Measurements from ENCODE around the gene NMUR1. TPM values are rescaled to one million over a fixed set of nuclear protein-coding genes. Genes with fewer than 3 reads are reported as not detected.

NMUR1 gene
- total and polyA plus RNA-seq, 2 donors (not counting 3 experiments of a cell fraction or from before 2014, with no cell fraction given), result not detected

DNA sequence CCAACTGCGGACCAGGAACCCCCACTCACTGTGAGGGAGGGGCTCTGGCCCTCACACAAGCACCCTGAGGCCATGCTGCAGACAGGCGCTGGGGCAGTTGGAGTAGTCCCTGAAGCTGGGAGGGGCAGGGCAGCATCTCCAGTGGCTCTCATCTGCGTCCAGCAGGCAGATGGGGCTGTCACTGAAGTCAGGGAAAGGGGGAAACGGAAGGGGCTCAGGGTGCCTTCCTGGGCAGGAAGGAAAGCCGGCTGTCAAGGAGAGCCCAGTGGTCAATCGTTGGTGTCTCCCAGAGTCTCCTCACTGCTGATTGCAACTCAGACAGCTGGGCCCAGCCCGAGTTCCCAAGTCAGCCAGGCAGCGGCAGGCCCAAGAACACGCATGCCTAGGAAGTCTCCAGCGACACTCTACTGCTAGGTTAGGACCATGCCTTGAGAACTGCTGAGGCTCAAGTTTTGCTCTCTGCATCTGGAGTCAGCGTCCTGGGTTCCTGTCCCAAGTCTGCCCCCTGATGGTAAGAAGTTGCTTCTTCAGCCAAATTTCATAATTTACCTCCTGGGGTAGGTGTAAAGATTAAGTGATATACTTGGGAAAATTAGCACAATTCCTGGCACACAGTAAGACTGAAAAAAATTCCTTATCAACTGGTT lies 27.4 kb upstream of the NMUR1 start:
- no peak overlapping the region for H3K9ac ChIP-seq (replicated peaks; ENCODE audit: extremely low read depth, insufficient read depth, low read length)
- FAIRE-seq, result peak; percentile 93
- H3K36me3 ChIP-seq (ENCODE audit: control insufficient read depth in 2 of 2, extremely low read depth in 1 of 2, insufficient read depth in 2 of 2, low read length in 2 of 2), result no peaks in the 10 kb centered on the region
- POLR2A ChIA-PET, result no interaction called here
- no peak overlapping the region for H3K27ac ChIP-seq (ENCODE audit: insufficient read depth, low read depth, low read length)
- DNase-seq (ENCODE audit: low read depth, low spot score), result peak; percentile 74
- CTCF ChIA-PET, result interaction anchor here (1.1 to 5.2 kb wide), 8 partner anchors 8 to 77 kb away, joined by 3 to 40 read pairs (median 7); partner anchors contain the start of gene NMUR1
- H3K4me3 ChIP-seq (replicated peaks in 1 of 3; ENCODE audit: insufficient read depth in 1 of 3, low read depth in 1 of 3, low read length in 3 of 3), result no peak overlapping the region
- no TSS peak for BruUV-seq (replicated peaks)
- H3K9me1 ChIP-seq (replicated peaks; ENCODE audit: control insufficient read depth, extremely low read depth, insufficient read depth, low read length), result no peaks in the 10 kb centered on the region
- no peak overlapping the region for H2AFZ ChIP-seq (ENCODE audit: low read depth, low read length)
- no peaks in the 10 kb centered on the region for H3K9me3 ChIP-seq (replicated peaks; ENCODE audit: control insufficient read depth, insufficient read depth, low read length)
- H3K27me3 ChIP-seq (ENCODE audit: control insufficient read depth in 2 of 2, insufficient read depth in 2 of 2, low read length in 2 of 2), result no peaks in the 10 kb centered on the region
- no peak for TF ChIP-seq JUN (IDR thresholded peaks at IDR 0.05; ENCODE audit: borderline replicate concordance, insufficient read depth, insufficient read length, low read depth)
- TF ChIP-seq, protein P1, sequence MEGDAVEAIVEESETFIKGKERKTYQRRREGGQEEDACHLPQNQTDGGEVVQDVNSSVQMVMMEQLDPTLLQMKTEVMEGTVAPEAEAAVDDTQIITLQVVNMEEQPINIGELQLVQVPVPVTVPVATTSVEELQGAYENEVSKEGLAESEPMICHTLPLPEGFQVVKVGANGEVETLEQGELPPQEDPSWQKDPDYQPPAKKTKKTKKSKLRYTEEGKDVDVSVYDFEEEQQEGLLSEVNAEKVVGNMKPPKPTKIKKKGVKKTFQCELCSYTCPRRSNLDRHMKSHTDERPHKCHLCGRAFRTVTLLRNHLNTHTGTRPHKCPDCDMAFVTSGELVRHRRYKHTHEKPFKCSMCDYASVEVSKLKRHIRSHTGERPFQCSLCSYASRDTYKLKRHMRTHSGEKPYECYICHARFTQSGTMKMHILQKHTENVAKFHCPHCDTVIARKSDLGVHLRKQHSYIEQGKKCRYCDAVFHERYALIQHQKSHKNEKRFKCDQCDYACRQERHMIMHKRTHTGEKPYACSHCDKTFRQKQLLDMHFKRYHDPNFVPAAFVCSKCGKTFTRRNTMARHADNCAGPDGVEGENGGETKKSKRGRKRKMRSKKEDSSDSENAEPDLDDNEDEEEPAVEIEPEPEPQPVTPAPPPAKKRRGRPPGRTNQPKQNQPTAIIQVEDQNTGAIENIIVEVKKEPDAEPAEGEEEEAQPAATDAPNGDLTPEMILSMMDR (IDR thresholded peaks at IDR 0.05; ENCODE audit: extremely low read depth in 1 of 2, insufficient read depth in 1 of 2, low read depth in 1 of 2, low read length in 2 of 2), result peak; percentile 64 to 72
- no peaks in the 10 kb centered on the region for H3K79me2 ChIP-seq (ENCODE audit: control insufficient read depth, insufficient read depth, low read length)
- peaks cover 5% of the 10 kb centered on the region for H3K4me1 ChIP-seq (ENCODE audit: control insufficient read depth, extremely low read depth, insufficient read depth, low read length)
- dilution Hi-C loops (cut with MboI; ENCODE audit: extremely low pct_ligation_motif_present, low sequenced_read_pairs) (no loop called here), intact Hi-C loops (cut with micrococcal nuclease) (loop anchor here (1.0 to 5.0 kb wide), 4 partner anchors 27 to 95 kb away; partner anchors contain the start of genes NCL and NMUR1)
- no peaks in the 10 kb centered on the region for H4K20me1 ChIP-seq (replicated peaks; ENCODE audit: control insufficient read depth, extremely low read depth, insufficient read depth, low read length)
- no peak overlapping the region for H3K4me2 ChIP-seq (ENCODE audit: insufficient read depth, low read length)

DNA sequence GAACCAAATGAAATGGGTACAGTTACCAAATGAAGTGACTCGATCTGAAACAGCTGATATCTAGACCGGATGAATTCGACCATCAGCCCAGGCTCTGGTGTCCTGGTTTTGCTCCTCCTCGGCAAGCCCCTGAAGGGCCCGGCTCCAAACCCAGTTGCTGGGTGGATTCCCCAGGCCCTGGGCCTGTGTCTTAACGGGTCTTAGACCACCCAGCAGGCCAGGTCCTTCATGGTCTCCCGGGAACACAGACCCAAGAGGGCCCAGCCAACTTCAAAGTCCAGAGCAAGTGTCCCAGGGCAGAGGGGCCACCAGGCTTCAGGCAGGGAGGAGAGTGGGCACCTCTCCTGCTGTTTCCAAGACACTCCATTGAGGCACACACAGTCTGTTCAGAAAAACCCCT lies 26.7 kb upstream of the NMUR1 start:
- H3K9me3 ChIP-seq (replicated peaks; ENCODE audit: control insufficient read depth, insufficient read depth, low read length), result no peaks in the 10 kb centered on the region
- BruUV-seq (replicated peaks), result no TSS peak
- POLR2A ChIA-PET, result no interaction called here

More for the DNA sequence above, 26.7 kb upstream of the NMUR1 start:
- Histone ChIP-seq H3K79me2 (ENCODE audit: control insufficient read depth, insufficient read depth, low read length) (no peaks in the 10 kb centered on the region), H3K9ac (replicated peaks; ENCODE audit: extremely low read depth, insufficient read depth, low read length) (no peak overlapping the region), H3K27me3 (ENCODE audit: control insufficient read depth in 2 of 2, insufficient read depth in 2 of 2, low read length in 2 of 2) (no peaks in the 10 kb centered on the region), H3K36me3 (ENCODE audit: control insufficient read depth in 2 of 2, extremely low read depth in 1 of 2, insufficient read depth in 2 of 2, low read length in 2 of 2) (no peaks in the 10 kb centered on the region), H2AFZ (ENCODE audit: low read depth, low read length) (no peak overlapping the region), H3K4me2 (ENCODE audit: insufficient read depth, low read length) (no peak overlapping the region), H3K4me1 (ENCODE audit: control insufficient read depth, extremely low read depth, insufficient read depth, low read length) (peaks cover 5% of the 10 kb centered on the region), H4K20me1 (replicated peaks; ENCODE audit: control insufficient read depth, extremely low read depth, insufficient read depth, low read length) (no peaks in the 10 kb centered on the region), H3K4me3 (replicated peaks in 1 of 3; ENCODE audit: insufficient read depth in 1 of 3, low read depth in 1 of 3, low read length in 3 of 3) (no peak overlapping the region), H3K27ac (ENCODE audit: insufficient read depth, low read depth, low read length) (no peak overlapping the region), H3K9me1 (replicated peaks; ENCODE audit: control insufficient read depth, extremely low read depth, insufficient read depth, low read length) (no peaks in the 10 kb centered on the region)
- CTCF ChIA-PET, result interaction anchor here (1.1 to 5.2 kb wide), 4 partner anchors 26 to 73 kb away, joined by 5 to 40 read pairs (median 24); partner anchors contain the start of gene NMUR1
- DNase-seq (ENCODE audit: low read depth, low spot score) (no peak), FAIRE-seq (no peak)
- intact Hi-C loops (cut with micrococcal nuclease) (loop anchor here (5.0 kb wide), 1 partner anchor 95 kb away; the partner anchor contains the start of gene NCL), dilution Hi-C loops (cut with MboI; ENCODE audit: extremely low pct_ligation_motif_present, low sequenced_read_pairs) (no loop called here)
- no peak for TF ChIP-seq EZH2 (IDR thresholded peaks at IDR 0.05; ENCODE audit: borderline replicate concordance, low read depth, low read length, severe bottlenecking)
- TF ChIP-seq POLR2A (IDR thresholded peaks at IDR 0.05; ENCODE audit: low read depth, low read length), result no peak
- TF ChIP-seq FOS (IDR thresholded peaks at IDR 0.05; ENCODE audit: borderline replicate concordance, insufficient read depth, low read length), result no peak
- TF ChIP-seq GATA2 (IDR thresholded peaks at IDR 0.05; ENCODE audit: insufficient read depth, insufficient read length, low read depth, low read length), result no peak
- TF ChIP-seq, protein P1 (IDR thresholded peaks at IDR 0.05; ENCODE audit: extremely low read depth in 1 of 2, insufficient read depth in 1 of 2, low read depth in 1 of 2, low read length in 2 of 2), result no peak
- TF ChIP-seq, protein P2, sequence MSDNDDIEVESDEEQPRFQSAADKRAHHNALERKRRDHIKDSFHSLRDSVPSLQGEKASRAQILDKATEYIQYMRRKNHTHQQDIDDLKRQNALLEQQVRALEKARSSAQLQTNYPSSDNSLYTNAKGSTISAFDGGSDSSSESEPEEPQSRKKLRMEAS (IDR thresholded peaks at IDR 0.05; ENCODE audit: insufficient read depth, insufficient read length), result no peak
- TF ChIP-seq POLR2AphosphoS5 (IDR thresholded peaks at IDR 0.05; ENCODE audit: insufficient read depth, low read depth, low read length), result no peak
- TF ChIP-seq JUN (IDR thresholded peaks at IDR 0.05; ENCODE audit: borderline replicate concordance, insufficient read depth, insufficient read length, low read depth), result no peak
- no peak for TF ChIP-seq MYC (IDR thresholded peaks at IDR 0.05; ENCODE audit: low read depth, low read length)
